GM21515 (cell line): ENCODE data around the gene KRTAP2-1.
"Not testable (repeated sequence)": the region's sequence is repeated elsewhere in the genome, so short reads cannot be mapped to it uniquely, and the experiment has no call there.

ENCODE experiments used
- ATAC-seq: cut with Tn5 transposase; IDR thresholded peaks from one replicate; pipeline ENCODE4 v1.9.1; 2021; ENCODE audit not compliant: unreplicated experiment

KRTAP2-1 gene, protein sequence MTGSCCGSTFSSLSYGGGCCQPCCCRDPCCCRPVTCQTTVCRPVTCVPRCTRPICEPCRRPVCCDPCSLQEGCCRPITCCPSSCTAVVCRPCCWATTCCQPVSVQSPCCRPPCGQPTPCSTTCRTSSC

DNA sequence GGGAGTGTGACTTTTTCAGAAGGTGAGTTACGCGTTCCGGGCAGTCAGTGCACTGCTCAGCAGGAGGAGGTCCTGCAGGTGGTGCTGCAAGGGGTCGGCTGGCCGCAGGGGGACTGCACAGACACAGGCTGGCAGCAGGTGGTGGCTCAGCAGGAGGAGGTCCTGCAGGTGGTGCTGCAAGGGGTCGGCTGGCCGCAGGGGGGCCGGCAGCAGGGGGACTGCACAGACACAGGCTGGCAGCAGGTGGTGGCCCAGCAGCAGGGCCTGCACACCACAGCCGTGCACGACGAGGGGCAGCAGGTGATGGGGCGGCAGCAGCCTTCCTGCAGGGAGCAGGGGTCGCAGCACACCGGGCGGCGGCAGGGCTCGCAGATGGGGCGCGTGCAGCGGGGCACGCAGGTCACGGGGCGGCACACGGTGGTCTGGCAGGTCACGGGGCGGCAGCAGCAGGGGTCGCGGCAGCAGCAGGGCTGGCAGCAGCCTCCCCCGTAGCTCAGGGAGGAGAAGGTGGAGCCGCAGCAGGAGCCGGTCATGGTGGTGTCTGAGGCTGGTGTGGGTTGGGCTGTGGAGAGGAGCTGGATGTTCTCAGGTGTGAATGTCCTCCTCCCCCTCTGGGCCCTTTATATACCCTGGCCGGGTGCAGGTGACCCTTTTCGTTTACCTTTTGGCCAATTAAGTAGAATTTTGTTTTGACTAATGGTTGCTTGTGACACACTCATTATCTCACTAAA, at the start of gene KRTAP2-1:
Gene KRTAP2-1 (minus strand): TSS at position 582 of the 731 bp plus-strand sequence. CDS start 49 bp downstream, at position 533.
- not testable (repeated sequence) for ATAC-seq

- no peak for ATAC-seq
Observed at GRCh38 chr17:41096055-41096454, 48.9 kb upstream of the KRTAP2-1 start.

DNA sequence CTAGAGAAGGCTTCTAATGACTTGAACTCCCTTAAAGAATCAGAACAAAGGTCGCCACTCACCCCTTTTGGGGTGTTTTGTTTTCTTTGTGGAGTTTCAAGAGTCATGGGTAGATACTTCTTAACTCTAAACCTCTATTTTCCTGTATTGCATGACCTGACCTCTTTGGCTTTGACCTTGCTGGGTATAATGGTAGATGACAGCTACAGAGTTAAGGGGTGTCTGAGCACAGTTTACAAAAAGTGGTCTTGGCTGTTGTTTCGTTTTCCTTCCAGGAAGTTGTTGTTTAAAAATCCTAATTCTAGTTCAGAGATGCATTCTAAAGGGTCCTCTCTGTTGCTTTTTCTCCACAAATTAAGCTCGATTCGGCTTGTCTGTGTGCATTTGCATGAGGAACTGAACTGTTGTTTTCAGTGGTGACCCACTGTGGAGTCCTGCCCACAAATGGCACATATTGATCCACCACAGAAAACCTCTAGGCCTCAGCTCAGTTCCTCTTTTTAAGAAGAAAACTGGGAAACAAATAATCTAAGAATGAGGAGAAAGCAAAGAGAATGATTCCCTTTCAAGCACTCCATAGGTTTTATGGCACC, 41.7 kb upstream of the KRTAP2-1 start:
- not testable (repeated sequence) for ATAC-seq

DNA sequence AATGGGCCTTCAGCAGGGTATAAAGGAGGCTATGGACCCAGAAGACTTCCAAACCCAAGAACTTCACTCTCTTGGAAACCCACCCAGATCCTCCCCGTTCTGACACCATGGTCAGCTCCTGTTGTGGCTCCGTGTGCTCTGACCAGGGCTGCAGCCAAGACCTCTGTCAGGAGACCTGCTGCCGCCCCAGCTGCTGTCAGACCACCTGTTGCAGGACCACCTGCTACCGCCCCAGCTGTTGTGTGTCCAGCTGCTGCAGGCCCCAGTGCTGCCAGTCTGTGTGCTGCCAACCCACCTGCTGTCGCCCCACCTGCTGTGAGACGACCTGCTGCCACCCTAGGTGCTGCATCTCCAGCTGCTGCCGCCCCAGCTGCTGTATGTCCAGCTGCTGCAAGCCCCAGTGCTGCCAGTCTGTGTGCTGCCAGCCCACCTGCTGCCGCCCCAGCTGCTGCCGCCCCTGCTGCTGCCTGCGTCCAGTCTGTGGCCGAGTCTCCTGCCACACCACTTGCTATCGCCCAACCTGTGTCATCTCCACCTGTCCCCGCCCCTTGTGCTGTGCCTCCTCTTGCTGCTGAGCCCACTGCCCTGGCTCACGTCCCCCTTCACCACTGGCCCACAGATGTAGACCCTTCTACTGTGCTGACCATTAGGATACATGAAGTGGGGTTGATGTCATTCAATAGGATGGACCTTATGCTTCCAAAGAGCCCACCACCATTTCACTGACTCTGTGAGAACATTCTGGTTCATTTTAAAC, 37.2 kb upstream of the KRTAP2-1 start, which contains the start of gene KRTAP4-7:
Gene KRTAP4-7 (plus strand): TSS at position 51 of the 757 bp plus-strand sequence. CDS start 57 bp downstream, at position 108.
- not testable (repeated sequence) for ATAC-seq

DNA sequence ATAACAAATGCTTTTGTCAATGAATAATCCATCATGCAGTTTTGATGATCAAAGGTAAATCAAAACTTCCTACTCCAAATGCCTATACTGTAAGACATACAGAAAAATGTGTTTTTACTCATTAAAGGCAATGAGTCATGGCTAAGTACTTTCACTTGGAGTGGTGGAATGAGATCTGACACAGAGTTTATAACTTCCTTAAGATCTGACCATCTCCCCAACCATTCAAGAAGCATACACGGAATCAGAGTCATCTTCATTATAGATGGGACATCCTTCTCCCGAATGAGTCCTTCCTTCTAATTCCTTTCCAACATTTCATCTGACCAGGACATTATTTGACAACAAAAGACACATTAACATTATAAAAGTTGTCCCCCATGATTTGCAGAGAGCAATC, 36.3 kb upstream of the KRTAP2-1 start:
- not testable (repeated sequence) for ATAC-seq

GRCh38 chr17:41082626-41083025, 35.5 kb upstream of the KRTAP2-1 start:
- no peak for ATAC-seq

GRCh38 chr17:41076788-41077187, 29.7 kb upstream of the KRTAP2-1 start:
- no peak for ATAC-seq

DNA sequence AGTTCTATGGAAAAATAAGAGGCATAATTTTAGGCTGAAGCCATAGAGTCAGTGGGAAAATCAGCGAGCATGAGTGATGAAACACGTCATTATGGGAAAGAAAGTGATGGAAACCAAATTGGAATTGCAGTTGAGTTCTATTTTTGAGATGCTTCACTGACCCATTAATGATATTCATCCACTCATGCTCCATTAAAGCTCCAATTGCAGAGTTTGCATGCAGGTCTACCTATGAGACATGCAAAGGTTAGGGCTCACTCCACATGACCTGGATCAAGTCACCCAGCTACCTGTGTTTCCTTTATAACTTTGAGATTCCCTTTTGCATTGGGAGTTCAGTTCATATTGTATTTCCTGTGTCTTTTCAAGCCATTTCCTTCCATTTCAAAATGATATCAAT, 26.6 kb upstream of the KRTAP2-1 start:
- no peak for ATAC-seq

DNA sequence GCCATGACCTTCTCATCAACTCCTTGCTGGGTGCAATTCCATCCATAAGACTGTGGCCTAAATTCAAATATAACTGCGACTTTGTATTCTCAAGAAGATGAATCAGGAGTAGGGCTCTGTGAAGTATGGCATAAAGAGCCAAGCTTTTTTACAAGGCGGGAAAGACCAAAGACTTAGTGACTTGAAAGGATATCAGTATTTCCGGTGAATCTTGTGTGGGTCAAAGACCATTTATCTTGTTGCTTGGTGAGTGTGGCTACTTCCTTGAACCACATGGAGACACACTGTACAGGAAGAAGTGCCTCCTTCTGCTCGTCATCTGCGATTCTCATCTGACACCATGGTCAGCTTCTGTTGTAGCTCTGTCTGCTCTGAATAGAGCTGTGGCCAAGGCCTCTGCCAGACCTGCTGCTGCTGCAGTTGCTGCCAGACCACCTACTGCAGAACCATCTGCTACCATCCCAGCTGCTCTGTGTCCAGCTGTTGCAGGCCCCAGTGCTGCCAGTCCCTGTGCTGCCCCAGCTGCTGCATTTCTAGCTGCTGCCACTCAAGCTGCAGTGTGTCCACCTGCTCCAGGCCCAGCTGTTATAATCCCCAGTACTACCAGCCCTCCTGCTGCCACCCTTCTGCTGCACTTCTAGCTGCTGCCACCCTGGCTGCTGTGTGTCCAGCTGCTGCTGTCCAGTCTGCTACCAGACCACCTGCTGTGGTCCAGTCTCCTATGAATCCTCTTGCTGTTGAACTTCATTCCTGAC, 24.7 kb upstream of the KRTAP2-1 start:
- no peak for ATAC-seq

- ATAC-seq: no peak
Observed at GRCh38 chr17:41069031-41069430, 21.9 kb upstream of the KRTAP2-1 start.

DNA sequence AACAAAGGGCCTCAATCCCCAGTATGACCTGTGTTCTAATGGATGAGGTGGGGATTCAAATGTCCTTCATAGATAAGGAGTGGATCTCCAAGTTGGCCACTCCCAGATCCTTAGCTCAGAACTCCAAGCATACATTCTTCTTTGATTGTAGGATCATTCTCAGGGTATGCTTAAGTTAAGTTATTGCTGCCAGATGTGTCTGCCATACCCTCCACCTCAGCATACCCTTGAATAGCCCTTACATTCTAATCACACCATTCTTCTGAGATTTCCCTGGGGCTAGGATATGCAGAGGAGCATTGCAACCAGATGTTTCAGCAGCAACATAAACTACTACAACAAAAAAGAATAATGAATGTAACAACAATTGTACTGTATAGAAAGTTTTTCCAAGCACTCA, 20.2 kb upstream of the KRTAP2-1 start:
- no peak for ATAC-seq

- no peak for ATAC-seq
Observed at GRCh38 chr17:41065829-41066624, 18.9 kb upstream of the KRTAP2-1 start, which contains the start of gene KRTAP2-4. Gene KRTAP2-4 (minus strand): TSS chr17:41065879. CDS start chr17:41065845, 34 bp downstream.

- ATAC-seq: not testable (repeated sequence)
Observed at GRCh38 chr17:41065016-41065689, 18.0 kb upstream of the KRTAP2-1 start.

DNA sequence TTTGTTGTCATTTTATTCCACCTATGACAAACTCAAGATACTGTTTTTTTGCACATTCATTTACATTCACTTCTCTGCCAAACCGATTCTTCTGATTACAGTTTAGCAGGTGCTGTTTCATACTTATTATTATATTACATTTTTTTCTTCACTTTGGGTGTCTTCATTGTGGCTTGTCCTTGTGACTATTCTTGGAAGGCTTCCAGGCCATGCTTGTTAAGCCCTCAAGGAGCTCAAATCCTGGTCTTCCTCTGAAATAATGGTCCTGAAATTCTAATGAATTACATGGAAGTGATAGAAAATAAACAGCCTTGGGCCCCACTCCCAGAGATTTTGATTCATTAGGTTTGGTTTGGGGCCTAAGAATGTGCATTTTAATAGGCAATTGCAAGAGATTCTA, 17.2 kb upstream of the KRTAP2-1 start:
- ATAC-seq: no peak

GRCh38 chr17:41063449-41063848, 16.3 kb upstream of the KRTAP2-1 start:
- ATAC-seq: no peak

DNA sequence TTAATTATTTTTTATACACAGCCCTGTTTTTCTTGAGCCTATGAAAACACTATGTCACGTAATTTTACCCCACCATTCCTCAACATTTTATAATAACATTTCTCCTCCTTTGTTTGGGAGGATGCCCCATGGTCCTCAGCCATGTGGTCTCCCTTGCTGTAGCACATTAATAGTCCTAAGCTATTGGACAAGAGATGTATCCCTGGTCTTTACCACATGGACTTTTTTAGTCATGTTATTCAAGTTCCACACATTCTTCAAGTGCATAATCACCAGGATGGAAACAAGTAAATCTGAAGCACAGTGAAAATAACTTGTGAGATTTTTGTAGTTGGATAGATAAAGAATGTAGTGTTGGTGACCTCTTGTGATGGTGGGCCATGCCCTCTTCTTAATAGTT, 14.8 kb upstream of the KRTAP2-1 start:
- ATAC-seq: no peak

- no peak for ATAC-seq
Observed at GRCh38 chr17:41060052-41060604, 13.0 kb upstream of the KRTAP2-1 start, which contains the start of gene KRTAP2-3. Gene KRTAP2-3 (minus strand): TSS chr17:41060114. CDS start chr17:41060050, 64 bp downstream.

- ATAC-seq: not testable (repeated sequence)
Observed at GRCh38 chr17:41059276-41060051, 12.3 kb upstream of the KRTAP2-1 start.
